ENCODE measurements around the gene KBTBD6.

DNA sequence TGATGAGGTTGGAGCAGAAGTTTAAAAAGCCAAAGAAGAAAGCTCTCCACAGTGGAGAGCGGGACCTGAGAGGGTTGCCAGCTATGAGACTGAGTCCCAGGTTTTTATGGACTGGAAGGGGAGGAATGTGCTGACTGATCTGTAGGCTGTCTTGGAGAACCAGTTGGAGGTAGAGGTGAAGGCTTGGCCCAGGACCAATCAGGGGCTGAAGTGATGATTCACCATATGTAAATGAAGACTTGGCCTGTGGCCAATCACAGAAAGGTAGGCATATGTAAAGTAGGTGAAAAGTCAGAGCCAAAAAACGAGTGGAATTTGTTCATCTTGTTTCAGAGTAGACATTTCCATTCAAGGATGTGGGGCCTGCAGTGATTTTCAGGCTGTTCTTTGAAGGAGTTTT is 17.5 kb upstream of the KBTBD6 start:
- no peak for TF ChIP-seq POLR2A (IDR thresholded peaks at IDR 0.05)
- TF ChIP-seq, protein P1, sequence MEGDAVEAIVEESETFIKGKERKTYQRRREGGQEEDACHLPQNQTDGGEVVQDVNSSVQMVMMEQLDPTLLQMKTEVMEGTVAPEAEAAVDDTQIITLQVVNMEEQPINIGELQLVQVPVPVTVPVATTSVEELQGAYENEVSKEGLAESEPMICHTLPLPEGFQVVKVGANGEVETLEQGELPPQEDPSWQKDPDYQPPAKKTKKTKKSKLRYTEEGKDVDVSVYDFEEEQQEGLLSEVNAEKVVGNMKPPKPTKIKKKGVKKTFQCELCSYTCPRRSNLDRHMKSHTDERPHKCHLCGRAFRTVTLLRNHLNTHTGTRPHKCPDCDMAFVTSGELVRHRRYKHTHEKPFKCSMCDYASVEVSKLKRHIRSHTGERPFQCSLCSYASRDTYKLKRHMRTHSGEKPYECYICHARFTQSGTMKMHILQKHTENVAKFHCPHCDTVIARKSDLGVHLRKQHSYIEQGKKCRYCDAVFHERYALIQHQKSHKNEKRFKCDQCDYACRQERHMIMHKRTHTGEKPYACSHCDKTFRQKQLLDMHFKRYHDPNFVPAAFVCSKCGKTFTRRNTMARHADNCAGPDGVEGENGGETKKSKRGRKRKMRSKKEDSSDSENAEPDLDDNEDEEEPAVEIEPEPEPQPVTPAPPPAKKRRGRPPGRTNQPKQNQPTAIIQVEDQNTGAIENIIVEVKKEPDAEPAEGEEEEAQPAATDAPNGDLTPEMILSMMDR (IDR thresholded peaks at IDR 0.05) = no peak
- TF ChIP-seq POLR2AphosphoS5 (IDR thresholded peaks at IDR 0.05) = no peak
- TF ChIP-seq EP300 (IDR thresholded peaks at IDR 0.05) = no peak
